ENCODE results near the gene PROK1.
A peak's percentile ranks its signal among the peaks of the same experiment; 100 is the strongest.
"Not testable (repeated sequence)": the region's sequence is repeated elsewhere in the genome, so short reads cannot be mapped to it uniquely, and the experiment has no call there.

Gene PROK1

GRCh38 chr1:110433803-110434202, 17.1 kb upstream of the PROK1 start:
- Histone ChIP-seq H3K4ac (ENCODE audit: low read depth, low read length) (no peak overlapping the region), H3K14ac (ENCODE audit: low read length) (no peak overlapping the region), H3K9me3 (ENCODE audit: insufficient read depth, low read depth, low read length) (no peaks in the 10 kb centered on the region), H3K79me1 (ENCODE audit: low read length) (peaks cover 9% of the 10 kb centered on the region), H2BK120ac (ENCODE audit: insufficient read depth, low read length, poor library complexity) (no peak overlapping the region), H3K18ac (ENCODE audit: low read length) (no peak overlapping the region), H3K9ac (ENCODE audit: low read length) (no peak overlapping the region), H3K27me3 (ENCODE audit: insufficient read depth, low read length) (no peaks in the 10 kb centered on the region), H3K4me3 (ENCODE audit: low read depth, low read length) (no peak overlapping the region), H4K12ac (ENCODE audit: low read depth, low read length) (no peak overlapping the region), H3K79me2 (ENCODE audit: control insufficient read depth, insufficient read depth, low read length, poor library complexity) (no peaks in the 10 kb centered on the region), H4K91ac (ENCODE audit: low read depth, low read length) (no peak overlapping the region), H2BK12ac (ENCODE audit: low read length) (no peak overlapping the region), H3K36me3 (ENCODE audit: control insufficient read depth in 1 of 2, insufficient read depth in 2 of 2, low read length in 2 of 2) (no peaks in the 10 kb centered on the region), H3K27ac (ENCODE audit: low read depth, low read length) (no peak overlapping the region), H4K8ac (ENCODE audit: low read depth, low read length) (no peak overlapping the region), H2AFZ (ENCODE audit: insufficient read depth, low read length, poor library complexity) (no peak overlapping the region), H2BK5ac (ENCODE audit: low read depth, low read length, poor library complexity) (no peak overlapping the region), H2AK5ac (ENCODE audit: low read length) (no peak overlapping the region), H3K4me1 (ENCODE audit: control insufficient read depth in 1 of 2, insufficient read depth in 2 of 2, low read length in 2 of 2) (peaks cover 14 to 18% of the 10 kb centered on the region in 2 experiments), H3K23ac (ENCODE audit: low read length) (no peak overlapping the region), H3K4me2 (ENCODE audit: low read length) (no peak overlapping the region)
- peak; percentile 73 to 79 for DNase-seq
- whole genome bisulfite sequencing (ENCODE audit: extremely low coverage, insufficient coverage, insufficient read length): no CpG with 5 or more reads among the region's 3 CpGs

- WGBS (ENCODE audit: extremely low coverage, insufficient coverage, insufficient read length): no CpG with 5 or more reads among the region's 3 CpGs
- H3K79me2 ChIP-seq (ENCODE audit: control insufficient read depth, insufficient read depth, low read length, poor library complexity): no peaks in the 10 kb centered on the region
- H4K91ac ChIP-seq (ENCODE audit: low read depth, low read length): no peak overlapping the region
- H3K14ac ChIP-seq (ENCODE audit: low read length): no peak overlapping the region
- no peak for DNase-seq
- no peaks in the 10 kb centered on the region for H3K9me3 ChIP-seq (ENCODE audit: insufficient read depth, low read depth, low read length)
- no peak overlapping the region for H3K18ac ChIP-seq (ENCODE audit: low read length)
- no peak overlapping the region for H2BK5ac ChIP-seq (ENCODE audit: low read depth, low read length, poor library complexity)
- H2AFZ ChIP-seq (ENCODE audit: insufficient read depth, low read length, poor library complexity): no peak overlapping the region
- no peak overlapping the region for H3K9ac ChIP-seq (ENCODE audit: low read length)
- no peak overlapping the region for H4K8ac ChIP-seq (ENCODE audit: low read depth, low read length)
- no peak overlapping the region for H3K27ac ChIP-seq (ENCODE audit: low read depth, low read length)
- no peak overlapping the region for H4K12ac ChIP-seq (ENCODE audit: low read depth, low read length)
- H3K27me3 ChIP-seq (ENCODE audit: insufficient read depth, low read length): no peaks in the 10 kb centered on the region
- no peak overlapping the region for H3K4me2 ChIP-seq (ENCODE audit: low read length)
- no peak overlapping the region for H2AK5ac ChIP-seq (ENCODE audit: low read length)
- no peak overlapping the region for H2BK12ac ChIP-seq (ENCODE audit: low read length)
- H3K4me3 ChIP-seq (ENCODE audit: low read depth, low read length): no peak overlapping the region
- H3K23ac ChIP-seq (ENCODE audit: low read length): no peak overlapping the region
- H3K36me3 ChIP-seq (ENCODE audit: control insufficient read depth in 1 of 2, insufficient read depth in 2 of 2, low read length in 2 of 2): no peaks in the 10 kb centered on the region
- no peak overlapping the region for H2BK120ac ChIP-seq (ENCODE audit: insufficient read depth, low read length, poor library complexity)
- peaks cover 14 to 18% of the 10 kb centered on the region in 2 experiments for H3K4me1 ChIP-seq (ENCODE audit: control insufficient read depth in 1 of 2, insufficient read depth in 2 of 2, low read length in 2 of 2)
- H3K79me1 ChIP-seq (ENCODE audit: low read length): peaks cover 9% of the 10 kb centered on the region
- no peak overlapping the region for H3K4ac ChIP-seq (ENCODE audit: low read depth, low read length)
Observed at GRCh38 chr1:110434946-110435345, 16.0 kb upstream of the PROK1 start.

- Histone ChIP-seq H3K36me3 (ENCODE audit: control insufficient read depth in 1 of 2, insufficient read depth in 2 of 2, low read length in 2 of 2) (no peaks in the 10 kb centered on the region), H4K91ac (ENCODE audit: low read depth, low read length) (no peak overlapping the region), H4K8ac (ENCODE audit: low read depth, low read length) (no peak overlapping the region), H3K4me1 (ENCODE audit: control insufficient read depth in 1 of 2, insufficient read depth in 2 of 2, low read length in 2 of 2) (peaks cover 24 to 30% of the 10 kb centered on the region in 2 experiments), H3K14ac (ENCODE audit: low read length) (no peak overlapping the region), H3K79me2 (ENCODE audit: control insufficient read depth, insufficient read depth, low read length, poor library complexity) (no peaks in the 10 kb centered on the region), H3K27me3 (ENCODE audit: insufficient read depth, low read length) (no peaks in the 10 kb centered on the region), H3K79me1 (ENCODE audit: low read length) (peaks cover 13% of the 10 kb centered on the region), H3K4me3 (ENCODE audit: low read depth, low read length) (no peak overlapping the region), H4K12ac (ENCODE audit: low read depth, low read length) (no peak overlapping the region), H3K27ac (ENCODE audit: low read depth, low read length) (peak overlapping the region; percentile 63), H3K9me3 (ENCODE audit: insufficient read depth, low read depth, low read length) (no peaks in the 10 kb centered on the region), H2AFZ (ENCODE audit: insufficient read depth, low read length, poor library complexity) (no peak overlapping the region), H3K4me2 (ENCODE audit: low read length) (no peak overlapping the region), H2BK5ac (ENCODE audit: low read depth, low read length, poor library complexity) (peak overlapping the region; percentile 68), H3K23ac (ENCODE audit: low read length) (no peak overlapping the region), H2BK120ac (ENCODE audit: insufficient read depth, low read length, poor library complexity) (no peak overlapping the region), H3K9ac (ENCODE audit: low read length) (no peak overlapping the region), H3K18ac (ENCODE audit: low read length) (no peak overlapping the region), H3K4ac (ENCODE audit: low read depth, low read length) (no peak overlapping the region), H2AK5ac (ENCODE audit: low read length) (no peak overlapping the region), H2BK12ac (ENCODE audit: low read length) (no peak overlapping the region)
- WGBS (ENCODE audit: extremely low coverage, insufficient coverage, insufficient read length): no CpG with 5 or more reads among the region's 7 CpGs
- no peak for DNase-seq
Observed at GRCh38 chr1:110436635-110437034, 14.3 kb upstream of the PROK1 start.

GRCh38 chr1:110437645-110438299, 13.2 kb upstream of the PROK1 start:
- not testable (repeated sequence) for H4K8ac ChIP-seq (ENCODE audit: low read depth, low read length); H3K18ac ChIP-seq (ENCODE audit: low read length); H3K79me2 ChIP-seq (ENCODE audit: control insufficient read depth, insufficient read depth, low read length, poor library complexity); H3K14ac ChIP-seq (ENCODE audit: low read length); H2AFZ ChIP-seq (ENCODE audit: insufficient read depth, low read length, poor library complexity); H3K27ac ChIP-seq (ENCODE audit: low read depth, low read length); H4K12ac ChIP-seq (ENCODE audit: low read depth, low read length); H3K4me2 ChIP-seq (ENCODE audit: low read length); H4K91ac ChIP-seq (ENCODE audit: low read depth, low read length); H2AK5ac ChIP-seq (ENCODE audit: low read length); H3K9me3 ChIP-seq (ENCODE audit: insufficient read depth, low read depth, low read length); H3K36me3 ChIP-seq (ENCODE audit: control insufficient read depth in 1 of 2, insufficient read depth in 2 of 2, low read length in 2 of 2); H3K27me3 ChIP-seq (ENCODE audit: insufficient read depth, low read length); H2BK5ac ChIP-seq (ENCODE audit: low read depth, low read length, poor library complexity); DNase-seq; H3K4ac ChIP-seq (ENCODE audit: low read depth, low read length); H3K9ac ChIP-seq (ENCODE audit: low read length); H3K23ac ChIP-seq (ENCODE audit: low read length); H3K4me3 ChIP-seq (ENCODE audit: low read depth, low read length)
- H2BK120ac ChIP-seq (ENCODE audit: insufficient read depth, low read length, poor library complexity): peak overlapping the region; percentile 51
- H2BK12ac ChIP-seq (ENCODE audit: low read length): peak overlapping the region; percentile 59
- no CpG with 5 or more reads among the region's 9 CpGs for WGBS (ENCODE audit: extremely low coverage, insufficient coverage, insufficient read length)
- peaks cover 25 to 31% of the 10 kb centered on the region in 2 experiments for H3K4me1 ChIP-seq (ENCODE audit: control insufficient read depth in 1 of 2, insufficient read depth in 2 of 2, low read length in 2 of 2)
- H3K79me1 ChIP-seq (ENCODE audit: low read length): peaks cover 13% of the 10 kb centered on the region
